Neuronal stem cell (in vitro differentiated cells): ENCODE measurements around the gene VAT1.
"Not testable (repeated sequence)": the region's sequence is repeated elsewhere in the genome, so short reads cannot be mapped to it uniquely, and the experiment has no call there.

Source experiments
- DNase-seq: peaks from one replicate; pipeline ENCODE4 v3.0.0-alpha.2; 2013; ENCODE audit warnings: low spot score
- H2AFZ ChIP-seq: one replicate; pipeline ENCODE4 v1.6.1; 2013; ENCODE audit warnings: mild to moderate bottlenecking, low read length, inconsistent platforms
- H2AK5ac ChIP-seq: 2 replicates; pipeline ENCODE4 v1.6.1; 2013; ENCODE audit warnings: low read depth, mild to moderate bottlenecking, inconsistent platforms, low read length, moderate library complexity, mixed read lengths
- H2BK120ac ChIP-seq: 2 replicates; pipeline ENCODE4 v1.6.1; 2013; ENCODE audit warnings: low read depth, mild to moderate bottlenecking, inconsistent platforms, low read length, moderate library complexity, mixed read lengths
- H2BK12ac ChIP-seq: one replicate; pipeline ENCODE4 v1.6.1; 2013; ENCODE audit warnings: low read length, inconsistent platforms
- H2BK15ac ChIP-seq: 2 replicates; pipeline ENCODE4 v1.6.1; 2013; ENCODE audit warnings: mild to moderate bottlenecking, low read length, inconsistent platforms, mixed read lengths
- H2BK5ac ChIP-seq: one replicate; pipeline ENCODE4 v1.6.1; 2013; ENCODE audit warnings: inconsistent platforms, mild to moderate bottlenecking, low read length, moderate library complexity
- H3K14ac ChIP-seq: one replicate; pipeline ENCODE4 v1.6.1; 2013; ENCODE audit warnings: low read length, inconsistent platforms
- H3K18ac ChIP-seq: 2 replicates; pipeline ENCODE4 v1.6.1; 2013; ENCODE audit warnings: low read length, inconsistent platforms
- H3K23ac ChIP-seq: 2 replicates; pipeline ENCODE4 v1.6.1; 2013; ENCODE audit warnings: low read depth, mild to moderate bottlenecking, mixed read lengths, low read length, inconsistent platforms; ENCODE audit not compliant: poor library complexity
- H3K27ac ChIP-seq: replicated peaks from 3 replicates; pipeline ENCODE4 v1.5.1; 2013; ENCODE audit warnings: low read length, inconsistent platforms
- H3K27me3 ChIP-seq, 3 experiments: 2 replicates each; pipeline ENCODE4 v1.6.1; 2013; ENCODE audit warnings: low read length in 3 of 3, mild to moderate bottlenecking in 2 of 3, inconsistent platforms in 1 of 3, low read depth in 1 of 3, mixed read lengths in 1 of 3, moderate library complexity in 1 of 3; ENCODE audit not compliant: control insufficient read depth in 3 of 3, insufficient read depth in 3 of 3
- H3K36me3 ChIP-seq, 2 donors: replicated peaks in 1 of 2; 2 replicates each; pipeline ENCODE4 v1.6.1; 2013; ENCODE audit warnings: low read length in 2 of 2; ENCODE audit not compliant: control insufficient read depth in 2 of 2, insufficient read depth in 2 of 2
- H3K4ac ChIP-seq: 2 replicates; pipeline ENCODE4 v1.6.1; 2013; ENCODE audit warnings: inconsistent platforms, mild to moderate bottlenecking, low read length, moderate library complexity
- H3K4me1 ChIP-seq, 2 donors: 1 replicate in 1 of 2; 2 replicates in 1 of 2; pipeline ENCODE4 v1.6.1; 2013; ENCODE audit warnings: low read length in 2 of 2, low read depth in 1 of 2; ENCODE audit not compliant: control insufficient read depth in 2 of 2, insufficient read depth in 1 of 2
- H3K4me2 ChIP-seq: one replicate; pipeline ENCODE4 v1.6.1; 2013; ENCODE audit warnings: mild to moderate bottlenecking, low read length, inconsistent platforms; ENCODE audit not compliant: insufficient read depth, poor library complexity, severe bottlenecking
- H3K4me3 ChIP-seq, 2 donors: 2 replicates each; pipeline ENCODE4 v1.5.1; 2013; ENCODE audit warnings: low read length in 2 of 2, mild to moderate bottlenecking in 2 of 2, inconsistent platforms in 1 of 2, moderate library complexity in 1 of 2
- H3K79me1 ChIP-seq: one replicate; pipeline ENCODE4 v1.6.1; 2013; ENCODE audit warnings: low read depth, mild to moderate bottlenecking, inconsistent platforms, low read length, moderate library complexity
- H3K9ac ChIP-seq: one replicate; pipeline ENCODE4 v1.6.1; 2013; ENCODE audit warnings: mild to moderate bottlenecking, low read depth, low read length, inconsistent platforms; ENCODE audit not compliant: poor library complexity
- H3K9me3 ChIP-seq, 2 donors: replicated peaks in 1 of 2; 2 replicates each; pipeline versions ENCODE3 to v1.6.1; 2013; ENCODE audit warnings: low read length in 2 of 2, mild to moderate bottlenecking in 2 of 2, inconsistent platforms in 1 of 2, low read depth in 1 of 2, mixed read lengths in 1 of 2, moderate library complexity in 1 of 2; ENCODE audit not compliant: control insufficient read depth in 2 of 2, insufficient read depth in 1 of 2
- H4K8ac ChIP-seq: one replicate; pipeline ENCODE4 v1.6.1; 2013; ENCODE audit warnings: low read depth, mild to moderate bottlenecking, inconsistent platforms, low read length, moderate library complexity
- H4K91ac ChIP-seq: one replicate; pipeline ENCODE4 v1.6.1; 2013; ENCODE audit warnings: low read length, low read depth, mild to moderate bottlenecking, inconsistent platforms; ENCODE audit not compliant: poor library complexity
- WGBS, 2 donors: extraction: QIAGEN DNeasy Blood & Tissue Kit; methylation state at CpG; one replicate each; pipeline ENCODE4 v1.1.7; 2013; ENCODE audit warnings: missing lambda C conversion rate in 2 of 2, mixed read lengths in 1 of 2; ENCODE audit not compliant: insufficient read length in 2 of 2, insufficient replicate concordance in 1 of 2; ENCODE audit errors: extremely low coverage in 2 of 2; 5-methylcytosine and 5-hydroxymethylcytosine counted together

Gene VAT1

DNA sequence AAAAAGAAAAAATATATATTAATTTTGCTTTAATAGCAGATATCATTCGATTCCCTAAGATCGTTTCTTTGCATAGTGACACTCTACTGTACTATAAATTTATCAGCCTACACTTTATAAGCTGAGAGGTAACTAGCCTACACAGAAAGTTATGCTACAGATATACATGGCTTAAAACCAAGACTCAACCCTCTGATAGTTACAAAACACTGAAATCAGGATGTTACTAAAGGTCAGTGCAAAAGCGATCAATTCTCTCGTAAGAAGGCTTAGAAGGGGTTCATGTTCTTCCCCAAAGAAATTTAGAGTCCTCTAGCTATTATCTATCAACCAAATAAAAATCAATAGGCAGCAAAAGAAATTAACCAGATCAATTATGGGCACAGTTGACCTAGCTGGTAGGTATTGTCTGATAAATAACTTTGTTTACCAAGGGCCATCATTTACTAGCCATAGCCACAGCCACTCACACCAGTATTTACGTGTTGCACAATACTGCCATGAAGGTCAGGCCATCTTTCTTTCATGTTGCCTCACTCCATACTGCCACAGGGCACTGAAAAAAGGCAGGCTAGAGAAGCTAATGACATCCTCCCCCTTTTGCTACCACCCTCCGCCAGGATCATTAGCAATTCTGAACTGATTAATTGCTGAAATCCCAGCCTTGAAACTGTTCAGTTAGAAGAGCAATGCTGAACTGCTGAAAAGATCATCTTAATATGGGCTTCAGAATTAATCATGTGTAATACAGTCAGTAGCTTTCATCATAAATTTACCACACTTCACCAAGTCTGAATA is 46.6 kb upstream of the VAT1 start:
- peaks cover 6 to 85% of the 10 kb centered on the region in 2 donors for H3K36me3 ChIP-seq
- H2AK5ac ChIP-seq = no peak overlapping the region
- no peak overlapping the region for H3K27ac ChIP-seq
- no peaks in the 10 kb centered on the region for H3K4me1 ChIP-seq
- no peak for DNase-seq
- no peak overlapping the region for H3K4ac ChIP-seq
- H3K18ac ChIP-seq = no peak overlapping the region
- H3K79me1 ChIP-seq = no peaks in the 10 kb centered on the region
- H3K9me3 ChIP-seq = no peaks in the 10 kb centered on the region
- H2BK5ac ChIP-seq = no peak overlapping the region
- H4K8ac ChIP-seq = no peak overlapping the region
- H3K4me2 ChIP-seq = no peak overlapping the region
- peak overlapping the region; percentile 7 for H3K9ac ChIP-seq
- H2BK120ac ChIP-seq = no peak overlapping the region
- H3K23ac ChIP-seq = no peak overlapping the region
- no peak overlapping the region for H3K4me3 ChIP-seq
- H2BK12ac ChIP-seq = no peak overlapping the region
- no CpG with 5 or more reads among the region's 6 CpGs for WGBS, 2 donors
- no peak overlapping the region for H3K14ac ChIP-seq
- H3K27me3 ChIP-seq = no peaks in the 10 kb centered on the region
- no peak overlapping the region for H4K91ac ChIP-seq
- no peak overlapping the region for H2AFZ ChIP-seq
- no peak overlapping the region for H2BK15ac ChIP-seq

- Histone ChIP-seq H4K91ac (no peak overlapping the region), H4K8ac (no peak overlapping the region), H3K18ac (no peak overlapping the region), H2AFZ (no peak overlapping the region), H2BK5ac (no peak overlapping the region), H3K79me1 (no peaks in the 10 kb centered on the region), H3K4ac (no peak overlapping the region), H3K36me3 (peaks cover 5 to 92% of the 10 kb centered on the region in 2 donors), H2BK120ac (no peak overlapping the region), H2AK5ac (no peak overlapping the region), H3K14ac (no peak overlapping the region), H2BK12ac (no peak overlapping the region), H3K9ac (no peak overlapping the region), H3K27me3 (no peaks in the 10 kb centered on the region), H3K27ac (no peak overlapping the region), H3K4me3 (no peak overlapping the region), H3K4me1 (no peaks in the 10 kb centered on the region), H3K23ac (no peak overlapping the region), H3K9me3 (no peaks in the 10 kb centered on the region), H2BK15ac (no peak overlapping the region), H3K4me2 (no peak overlapping the region)
- no peak for DNase-seq
- no CpG with 5 or more reads among the region's 10 CpGs for WGBS, 2 donors
These were observed 40.9 kb upstream of the VAT1 start for GRCh38 chr17:43062984-43063638.

DNA sequence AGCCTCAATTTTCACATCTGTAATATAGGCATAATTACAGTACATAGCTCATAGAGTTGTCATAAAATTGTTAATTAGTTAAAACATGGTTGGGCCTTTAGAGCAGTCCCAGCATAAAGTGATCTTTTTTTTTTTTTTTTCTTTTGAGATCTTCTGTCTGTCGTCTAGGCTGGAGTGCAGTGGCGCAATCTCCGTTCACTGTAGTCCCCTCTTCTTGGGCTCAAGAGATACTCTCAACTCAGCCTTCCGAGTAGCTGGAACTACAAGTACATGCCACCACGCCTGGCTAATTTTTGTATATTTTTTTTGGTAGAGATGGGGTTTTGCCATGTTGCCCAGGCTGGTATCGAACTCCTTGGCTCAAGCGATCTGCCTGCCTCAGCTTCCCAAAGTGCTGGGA is 33.9 kb upstream of the VAT1 start:
- Histone ChIP-seq H3K18ac (no peak overlapping the region), H4K8ac (no peak overlapping the region), H2AFZ (no peak overlapping the region), H3K4me2 (no peak overlapping the region), H3K27me3 (no peaks in the 10 kb centered on the region), H2BK12ac (no peak overlapping the region), H3K14ac (no peak overlapping the region), H2BK5ac (no peak overlapping the region), H2AK5ac (no peak overlapping the region), H3K4me1 (no peaks in the 10 kb centered on the region), H4K91ac (no peak overlapping the region), H2BK15ac (no peak overlapping the region), H3K4me3 (no peak overlapping the region), H3K27ac (no peak overlapping the region), H2BK120ac (no peak overlapping the region), H3K9me3 (no peaks in the 10 kb centered on the region), H3K23ac (no peak overlapping the region), H3K79me1 (peaks cover 2% of the 10 kb centered on the region), H3K4ac (no peak overlapping the region), H3K9ac (no peak overlapping the region), H3K36me3 (peaks cover 15 to 87% of the 10 kb centered on the region in 2 donors)
- no peak for DNase-seq
- WGBS, 2 donors = no CpG with 5 or more reads among the region's 7 CpGs

GRCh38 chr17:43053008-43053407 is 30.8 kb upstream of the VAT1 start:
- not testable (repeated sequence) for H3K4me1 ChIP-seq, H2BK12ac ChIP-seq, H2BK15ac ChIP-seq, H3K27me3 ChIP-seq, H3K79me1 ChIP-seq, H2BK5ac ChIP-seq, H3K18ac ChIP-seq, H3K23ac ChIP-seq, H3K4me2 ChIP-seq, DNase-seq, H4K91ac ChIP-seq, H3K4ac ChIP-seq, H3K4me3 ChIP-seq, H4K8ac ChIP-seq, H3K9ac ChIP-seq, H2BK120ac ChIP-seq, H3K27ac ChIP-seq, H3K9me3 ChIP-seq, H3K14ac ChIP-seq, H2AK5ac ChIP-seq, H2AFZ ChIP-seq
- no CpG with 5 or more reads among the region's 7 CpGs for WGBS, 2 donors
- peaks cover 23 to 85% of the 10 kb centered on the region in 2 donors for H3K36me3 ChIP-seq
